Measurements from ENCODE around the gene FDPS. TPM values are rescaled to one million over a fixed set of nuclear protein-coding genes. Genes with fewer than 3 reads are reported as not detected.
"Not testable (repeated sequence)": the region's sequence is repeated elsewhere in the genome, so short reads cannot be mapped to it uniquely, and the experiment has no call there.

The FDPS gene
- total RNA-seq, 4 donors from 2014 or later: 71.2 to 125 (median 81.0) TPM

- Histone ChIP-seq H3K4me1 (no peaks in the 10 kb centered on the region), H3K4me3 (no peak overlapping the region), H3K27me3 (no peaks in the 10 kb centered on the region), H3K36me3 (peaks cover 0 to 13% of the 10 kb centered on the region in 2 donors), H3K27ac (no peak overlapping the region), H3K9me3 (no peaks in the 10 kb centered on the region)
- WGBS, 2 donors (ENCODE audit: low coverage in 1 of 2): 89 to 93% methylated on average over 3 to 4 of the region's 18 CpGs
- no peak for ATAC-seq
- TF ChIP-seq POLR2AphosphoS5 (IDR thresholded peaks at IDR 0.05): no peak
- no peak for TF ChIP-seq POLR2A (IDR thresholded peaks at IDR 0.05)
- TF ChIP-seq EP300 (IDR thresholded peaks at IDR 0.05): no peak
Measured at GRCh38 chr1:155285631-155286044, 23.0 kb upstream of the FDPS start.

- TF ChIP-seq CTCF (IDR thresholded peaks at IDR 0.05): no peak
- no peak for TF ChIP-seq POLR2A (IDR thresholded peaks at IDR 0.05)
- TF ChIP-seq EP300 (IDR thresholded peaks at IDR 0.05): no peak
- no peak for TF ChIP-seq POLR2AphosphoS5 (IDR thresholded peaks at IDR 0.05)
- H3K36me3 ChIP-seq: peaks cover 0 to 13% of the 10 kb centered on the region in 2 donors
- H3K27me3 ChIP-seq: no peaks in the 10 kb centered on the region
- no peak overlapping the region for H3K4me3 ChIP-seq
- H3K9me3 ChIP-seq: no peaks in the 10 kb centered on the region
- no CpG with 5 or more reads among the region's 2 CpGs for WGBS, 2 donors (ENCODE audit: low coverage in 1 of 2)
- no peak overlapping the region for H3K27ac ChIP-seq
- no peak for ATAC-seq
- H3K4me1 ChIP-seq: no peaks in the 10 kb centered on the region
Measured at GRCh38 chr1:155286544-155286943, 22.1 kb upstream of the FDPS start.

GRCh38 chr1:155287987-155288543, 20.6 kb upstream of the FDPS start:
- Histone ChIP-seq H3K27me3 (peaks cover 1% of the 10 kb centered on the region), H3K9me3 (no peaks in the 10 kb centered on the region), H3K36me3 (peaks cover 0 to 6% of the 10 kb centered on the region in 2 donors), H3K27ac (no peak overlapping the region), H3K4me1 (no peaks in the 10 kb centered on the region), H3K4me3 (no peak overlapping the region)
- no peak for ATAC-seq
- 100% methylated on average over 1 of the region's 21 CpGs for WGBS, 2 donors (ENCODE audit: low coverage in 1 of 2)
- no peak for TF ChIP-seq CTCF (IDR thresholded peaks at IDR 0.05)
- no peak for TF ChIP-seq POLR2A (IDR thresholded peaks at IDR 0.05)
- TF ChIP-seq POLR2AphosphoS5 (IDR thresholded peaks at IDR 0.05): no peak
- TF ChIP-seq EP300 (IDR thresholded peaks at IDR 0.05): no peak

- not testable (repeated sequence) for ATAC-seq, H3K9me3 ChIP-seq, H3K36me3 ChIP-seq, H3K4me3 ChIP-seq, H3K27ac ChIP-seq
- Histone ChIP-seq H3K27me3 (peaks cover 30% of the 10 kb centered on the region), H3K4me1 (peaks cover 0 to 15% (median 2%) of the 10 kb centered on the region in 3 donors)
- 60 to 69% methylated on average over 3 to 8 of the region's 10 CpGs for WGBS, 2 donors (ENCODE audit: low coverage in 1 of 2)
Measured at GRCh38 chr1:155291006-155291405, 17.7 kb upstream of the FDPS start.

GRCh38 chr1:155293086-155293749, 15.4 kb upstream of the FDPS start:
- ATAC-seq: no peak
- TF ChIP-seq POLR2AphosphoS5 (IDR thresholded peaks at IDR 0.05) (no peak), CTCF (IDR thresholded peaks at IDR 0.05) (no peak)
- Histone ChIP-seq H3K36me3 (no peaks in the 10 kb centered on the region), H3K27ac (no peak overlapping the region), H3K27me3 (peaks cover 47% of the 10 kb centered on the region), H3K4me1 (peaks cover 0 to 15% (median 2%) of the 10 kb centered on the region in 3 donors), H3K9me3 (no peaks in the 10 kb centered on the region), H3K4me3 (no peak overlapping the region)
- WGBS, 2 donors (ENCODE audit: low coverage in 1 of 2): 89 to 90% methylated on average over 3 to 6 of the region's 17 CpGs
